ENCODE measurements around the gene KLHL40. TPM values are rescaled to one million over a fixed set of nuclear protein-coding genes. Genes with fewer than 3 reads are reported as not detected.

The KLHL40 gene
- polyA plus RNA-seq, 1 donor (not counting 4 experiments of a cell fraction or from before 2014, with no cell fraction given): not detected

GRCh38 chr3:42717306-42717705, 32.0 kb downstream of the KLHL40 start:
- FAIRE-seq (no peak), DNase-seq (ENCODE audit: low read depth, low spot score) (no peak)
- H3K27ac ChIP-seq (ENCODE audit: control insufficient read depth, insufficient read depth, low read length): no peak overlapping the region
- H2AFZ ChIP-seq (ENCODE audit: control insufficient read depth, low read length): no peak overlapping the region
- H3K9me3 ChIP-seq (ENCODE audit: control insufficient read depth, low read depth, low read length): no peaks in the 10 kb centered on the region
- H3K9ac ChIP-seq (ENCODE audit: control insufficient read depth, extremely low read depth, insufficient read depth, low read length): no peak overlapping the region
- no peaks in the 10 kb centered on the region for H3K36me3 ChIP-seq (ENCODE audit: control insufficient read depth in 2 of 2, extremely low read depth in 1 of 2, insufficient read depth in 2 of 2, low read length in 2 of 2)
- TF ChIP-seq CTCF (optimal IDR thresholded peaks at IDR 0.05 in 1 of 3, IDR thresholded peaks at IDR 0.05 in 1 of 3, conservative IDR thresholded peaks at IDR 0.05 in 1 of 3; ENCODE audit: extremely low read depth in 1 of 3, insufficient read depth in 2 of 3, low read length in 3 of 3): no peak
- TF ChIP-seq EZH2 (IDR thresholded peaks at IDR 0.05; ENCODE audit: low read length): no peak
- H3K4me1 ChIP-seq (ENCODE audit: control insufficient read depth, extremely low read depth, insufficient read depth, low read length): no peaks in the 10 kb centered on the region
- no peaks in the 10 kb centered on the region for H3K79me2 ChIP-seq (ENCODE audit: control insufficient read depth, insufficient read depth, low read length)
- H3K4me3 ChIP-seq (ENCODE audit: control insufficient read depth in 2 of 3, extremely low read depth in 1 of 3, insufficient read depth in 2 of 3, low read depth in 1 of 3, low read length in 3 of 3): no peak overlapping the region
- H4K20me1 ChIP-seq (ENCODE audit: control insufficient read depth, extremely low read depth, insufficient read depth, low read length): no peaks in the 10 kb centered on the region
- no peaks in the 10 kb centered on the region for H3K27me3 ChIP-seq (ENCODE audit: control insufficient read depth, extremely low read depth, insufficient read depth, low read length)
- H3K9me1 ChIP-seq (ENCODE audit: control insufficient read depth, extremely low read depth, insufficient read depth, low read length): no peaks in the 10 kb centered on the region
- dilution Hi-C loops (cut with MboI; ENCODE audit: extremely low pct_ligation_motif_present, low sequenced_read_pairs): no loop called here
- no peak overlapping the region for H3K4me2 ChIP-seq (ENCODE audit: control insufficient read depth, extremely low read depth, insufficient read depth, low read depth, low read length)

DNA sequence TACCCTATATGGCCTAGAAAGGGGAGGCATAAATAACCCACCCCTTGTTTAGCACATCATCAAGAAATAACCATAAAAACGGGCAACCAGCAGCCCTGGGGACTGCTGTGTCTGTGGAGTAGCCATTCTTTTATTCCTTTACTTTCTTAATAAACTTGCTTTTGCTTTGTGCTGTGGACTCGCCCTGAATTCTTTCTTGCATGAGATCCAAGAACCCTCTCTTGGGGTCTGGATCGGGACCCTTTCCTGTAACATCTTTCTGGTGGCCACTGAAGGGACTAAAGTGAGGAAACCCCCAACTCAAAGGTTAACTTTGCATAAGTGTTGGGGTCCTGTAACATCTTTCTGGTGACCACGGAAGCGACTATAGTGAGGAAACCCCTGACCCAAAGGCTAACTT, 33.0 kb downstream of the KLHL40 start:
- Histone ChIP-seq H3K9ac (ENCODE audit: control insufficient read depth, extremely low read depth, insufficient read depth, low read length) (no peak overlapping the region), H3K79me2 (ENCODE audit: control insufficient read depth, insufficient read depth, low read length) (no peaks in the 10 kb centered on the region), H3K27ac (ENCODE audit: control insufficient read depth, insufficient read depth, low read length) (no peak overlapping the region), H3K4me3 (ENCODE audit: control insufficient read depth in 2 of 3, extremely low read depth in 1 of 3, insufficient read depth in 2 of 3, low read depth in 1 of 3, low read length in 3 of 3) (no peak overlapping the region), H3K9me1 (ENCODE audit: control insufficient read depth, extremely low read depth, insufficient read depth, low read length) (no peaks in the 10 kb centered on the region), H3K4me1 (ENCODE audit: control insufficient read depth, extremely low read depth, insufficient read depth, low read length) (no peaks in the 10 kb centered on the region), H2AFZ (ENCODE audit: control insufficient read depth, low read length) (no peak overlapping the region), H3K9me3 (ENCODE audit: control insufficient read depth, low read depth, low read length) (no peaks in the 10 kb centered on the region), H3K36me3 (ENCODE audit: control insufficient read depth in 2 of 2, extremely low read depth in 1 of 2, insufficient read depth in 2 of 2, low read length in 2 of 2) (no peaks in the 10 kb centered on the region), H3K27me3 (ENCODE audit: control insufficient read depth, extremely low read depth, insufficient read depth, low read length) (no peaks in the 10 kb centered on the region), H4K20me1 (ENCODE audit: control insufficient read depth, extremely low read depth, insufficient read depth, low read length) (no peaks in the 10 kb centered on the region), H3K4me2 (ENCODE audit: control insufficient read depth, extremely low read depth, insufficient read depth, low read depth, low read length) (no peak overlapping the region)
- TF ChIP-seq CTCF (optimal IDR thresholded peaks at IDR 0.05 in 1 of 3, IDR thresholded peaks at IDR 0.05 in 1 of 3, conservative IDR thresholded peaks at IDR 0.05 in 1 of 3; ENCODE audit: extremely low read depth in 1 of 3, insufficient read depth in 2 of 3, low read length in 3 of 3) (no peak), EZH2 (IDR thresholded peaks at IDR 0.05; ENCODE audit: low read length) (no peak)
- no peak for DNase-seq (ENCODE audit: low read depth, low spot score)
- FAIRE-seq: no peak
- dilution Hi-C loops (cut with MboI; ENCODE audit: extremely low pct_ligation_motif_present, low sequenced_read_pairs): no loop called here
